GM21390 (cell line): ENCODE results near the gene FBXO36.
"Not testable (repeated sequence)": the region's sequence is repeated elsewhere in the genome, so short reads cannot be mapped to it uniquely, and the experiment has no call there.

ENCODE experiments used
- ATAC-seq: cut with Tn5 transposase; IDR thresholded peaks from one replicate; pipeline ENCODE4 v1.9.1; 2021; ENCODE audit not compliant: unreplicated experiment

FBXO36 gene

GRCh38 chr2:229910147-229910831 is 12.0 kb upstream of the FBXO36 start:
- peak; percentile 21 for ATAC-seq

GRCh38 chr2:229910832-229911412 is 11.4 kb upstream of the FBXO36 start:
- peak; percentile 71 for ATAC-seq

GRCh38 chr2:229914171-229914570 is 8.1 kb upstream of the FBXO36 start:
- no peak for ATAC-seq

- ATAC-seq: no peak
These were observed 4.5 kb upstream of the FBXO36 start for GRCh38 chr2:229917793-229918192.

GRCh38 chr2:229920011-229920641 is 2.2 kb upstream of the FBXO36 start:
- ATAC-seq: no peak

GRCh38 chr2:229921101-229921891 is 1.0 kb upstream of the FBXO36 start:
- ATAC-seq: peak; percentile 22

- ATAC-seq: peak; percentile 68
These were observed 333 bp upstream of the FBXO36 start, which contains the start of gene TRIP12 for GRCh38 chr2:229921892-229922448. TRIP12 (minus strand) TSS chr2:229922009; CDS start chr2:229880079, 41,930 bp downstream.

GRCh38 chr2:229924541-229924940 is 2.2 kb downstream of the FBXO36 start:
- ATAC-seq: not testable (repeated sequence)

- no peak for ATAC-seq
These were observed 2.9 kb downstream of the FBXO36 start for GRCh38 chr2:229925201-229925600.

GRCh38 chr2:229927817-229928321 is 5.6 kb downstream of the FBXO36 start:
- ATAC-seq: no peak

- ATAC-seq: no peak
These were observed 8.4 kb downstream of the FBXO36 start for GRCh38 chr2:229930656-229931055.

- ATAC-seq: no peak
These were observed 8.9 kb downstream of the FBXO36 start for GRCh38 chr2:229931241-229931640.

- ATAC-seq: no peak
These were observed 15.2 kb downstream of the FBXO36 start for GRCh38 chr2:229937537-229937936.

GRCh38 chr2:229942671-229943070 is 20.4 kb downstream of the FBXO36 start:
- no peak for ATAC-seq

- no peak for ATAC-seq
These were observed 20.9 kb downstream of the FBXO36 start for GRCh38 chr2:229943171-229943570.

GRCh38 chr2:229943770-229944449 is 21.6 kb downstream of the FBXO36 start:
- no peak for ATAC-seq

- no peak for ATAC-seq
These were observed 23.7 kb downstream of the FBXO36 start for GRCh38 chr2:229945975-229946374.

GRCh38 chr2:229947544-229947943 is 25.2 kb downstream of the FBXO36 start:
- peak; percentile 63 for ATAC-seq

- ATAC-seq: no peak
These were observed 30.0 kb downstream of the FBXO36 start for GRCh38 chr2:229952256-229952835.

- no peak for ATAC-seq
These were observed 33.4 kb downstream of the FBXO36 start for GRCh38 chr2:229955663-229956062.
